Colonic mucosa (tissue), 4 donors: ENCODE measurements around the gene CRP. TPM values are rescaled to one million over a fixed set of nuclear protein-coding genes. Genes with fewer than 3 reads are reported as not detected.

Experiments used
- DNase-seq: peaks from one replicate; pipeline ENCODE4 v3.0.0-alpha.2; 2020
- H3K27ac ChIP-seq: fragments of 200-600 bp; one replicate; pipeline ENCODE4 v1.8.0; 2021
- H3K27me3 ChIP-seq: fragments of 200-600 bp; one replicate; pipeline ENCODE4 v1.8.0; 2021
- H3K36me3 ChIP-seq: fragments of 200-600 bp; one replicate; pipeline ENCODE4 v1.8.0; 2021
- H3K4me1 ChIP-seq: fragments of 200-600 bp; one replicate; pipeline ENCODE4 v1.8.0; 2021; ENCODE audit warnings: mild to moderate bottlenecking
- H3K4me3 ChIP-seq: fragments of 200-600 bp; one replicate; pipeline ENCODE4 v1.8.0; 2021
- H3K9ac ChIP-seq, 2 donors: one replicate each; pipeline ENCODE4 v1.7.0; 2013; ENCODE audit warnings: control low read depth in 2 of 2, low read depth in 2 of 2, low read length in 2 of 2
- H3K9me3 ChIP-seq: fragments of 200-600 bp; one replicate; pipeline ENCODE4 v1.8.0; 2021
- CTCF ChIP-seq: fragments of 200-600 bp; IDR thresholded peaks from one replicate; pipeline ENCODE4 v1.8.0; 2022; ENCODE audit warnings: antibody characterized with exemption, mild to moderate bottlenecking
- intact Hi-C: fragments of 100-400 bp; cut with DNase I; formaldehyde crosslinking; loops from one replicate; pipeline ENCODE4 v1.14.1; 2022
- total RNA-seq, 2 donors: library from RNA; stranded (reverse); fragmentation: NEBNext Ultra II Directional in 1 of 2; extraction: Animal tissue kit (Norgen Biotek cat#: 25700) in 1 of 2; gene quantifications; one replicate each; pipeline ENCODE4 v1.2.1, GENCODE V29; 2021
- donor health status: healthy.
- donor health status: DM: no; HTN: no; CAD: no.
- donor health status: DM: no; HTN: no; CAD: no.

CRP gene
- total RNA-seq, 2 donors from 2014 or later = 1.9 TPM; not detected in 1

DNA sequence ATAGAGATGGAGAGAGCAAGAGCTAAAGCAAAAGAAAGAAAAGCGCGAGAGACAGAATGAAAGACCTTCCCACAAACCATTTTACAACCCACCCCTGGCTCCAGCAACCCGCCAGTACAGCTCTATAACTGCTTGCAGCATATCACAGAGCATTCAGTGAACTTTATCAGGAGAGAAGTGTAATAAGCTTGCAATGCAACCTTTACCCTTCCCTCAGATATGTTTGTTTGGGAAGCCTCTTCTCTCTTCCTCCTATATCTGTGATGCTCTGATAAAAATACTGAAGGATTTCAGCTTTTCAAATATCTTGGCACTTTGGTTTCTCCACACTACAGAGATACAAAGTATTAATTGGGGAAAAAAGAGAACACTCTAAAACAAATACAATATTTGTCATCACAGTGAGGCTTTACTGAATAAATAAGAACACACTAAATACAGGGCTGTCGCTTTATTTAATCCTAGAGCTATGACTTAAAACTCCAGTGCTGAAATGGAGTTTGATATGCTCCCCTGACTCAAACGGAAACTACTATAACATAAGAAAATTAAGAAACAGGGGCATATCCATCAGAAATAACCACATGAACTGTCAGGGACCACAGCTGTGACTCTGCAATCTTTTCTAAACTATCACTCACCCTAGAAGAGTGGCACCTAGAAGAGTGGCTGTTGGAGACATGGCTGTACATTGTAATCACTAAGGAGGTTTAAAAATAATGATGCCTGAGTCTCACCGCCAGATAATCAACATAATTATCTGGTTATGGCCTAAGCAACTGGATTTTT lies 6.7 kb downstream of the CRP start:
- H3K9ac ChIP-seq = no peak overlapping the region
- no peak for DNase-seq
- no peaks in the 10 kb centered on the region for H3K4me1 ChIP-seq
- H3K27me3 ChIP-seq = no peaks in the 10 kb centered on the region
- H3K36me3 ChIP-seq = no peaks in the 10 kb centered on the region
- no peak for TF ChIP-seq CTCF
- no peaks in the 10 kb centered on the region for H3K9me3 ChIP-seq
- H3K27ac ChIP-seq = no peak overlapping the region
- intact Hi-C loops = no loop called here
- H3K4me3 ChIP-seq = no peak overlapping the region

DNA sequence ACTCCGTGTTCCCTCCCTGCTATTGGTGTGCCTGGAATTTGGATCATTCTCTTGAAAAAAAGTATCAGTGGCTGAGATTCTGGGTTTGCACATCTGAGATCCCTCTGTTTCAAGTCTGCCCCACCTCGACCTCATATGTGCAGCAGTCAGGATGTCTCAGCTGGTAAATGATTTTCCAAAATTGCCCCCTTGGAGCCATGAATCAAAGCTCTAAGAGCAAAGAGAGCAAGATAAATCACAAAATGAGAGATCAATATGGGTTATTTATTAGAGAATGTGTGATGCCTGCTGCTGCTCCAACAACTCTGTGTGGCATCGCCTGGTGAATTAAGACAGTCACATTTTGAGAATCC lies 8.5 kb downstream of the CRP start:
- no peak overlapping the region for H3K4me3 ChIP-seq
- no peak for TF ChIP-seq CTCF
- H3K36me3 ChIP-seq = no peaks in the 10 kb centered on the region
- no peak overlapping the region for H3K27ac ChIP-seq
- no peaks in the 10 kb centered on the region for H3K9me3 ChIP-seq
- H3K9ac ChIP-seq = no peak overlapping the region
- intact Hi-C loops = no loop called here
- no peak for DNase-seq
- H3K27me3 ChIP-seq = no peaks in the 10 kb centered on the region
- no peaks in the 10 kb centered on the region for H3K4me1 ChIP-seq

GRCh38 chr1:159705251-159705903 lies 9.0 kb downstream of the CRP start:
- Histone ChIP-seq H3K9ac (no peak overlapping the region), H3K9me3 (no peaks in the 10 kb centered on the region), H3K36me3 (no peaks in the 10 kb centered on the region), H3K4me1 (no peaks in the 10 kb centered on the region), H3K27ac (no peak overlapping the region), H3K27me3 (no peaks in the 10 kb centered on the region), H3K4me3 (no peak overlapping the region)
- intact Hi-C loops = no loop called here
- TF ChIP-seq CTCF = no peak
- no peak for DNase-seq

- Histone ChIP-seq H3K36me3 (no peaks in the 10 kb centered on the region), H3K9me3 (no peaks in the 10 kb centered on the region), H3K27me3 (no peaks in the 10 kb centered on the region), H3K4me3 (no peak overlapping the region), H3K4me1 (no peaks in the 10 kb centered on the region), H3K27ac (no peak overlapping the region), H3K9ac (no peak overlapping the region)
- DNase-seq = no peak
- TF ChIP-seq CTCF = no peak
- intact Hi-C loops = no loop called here
Observed at GRCh38 chr1:159704481-159704880, 9.9 kb downstream of the CRP start.

DNA sequence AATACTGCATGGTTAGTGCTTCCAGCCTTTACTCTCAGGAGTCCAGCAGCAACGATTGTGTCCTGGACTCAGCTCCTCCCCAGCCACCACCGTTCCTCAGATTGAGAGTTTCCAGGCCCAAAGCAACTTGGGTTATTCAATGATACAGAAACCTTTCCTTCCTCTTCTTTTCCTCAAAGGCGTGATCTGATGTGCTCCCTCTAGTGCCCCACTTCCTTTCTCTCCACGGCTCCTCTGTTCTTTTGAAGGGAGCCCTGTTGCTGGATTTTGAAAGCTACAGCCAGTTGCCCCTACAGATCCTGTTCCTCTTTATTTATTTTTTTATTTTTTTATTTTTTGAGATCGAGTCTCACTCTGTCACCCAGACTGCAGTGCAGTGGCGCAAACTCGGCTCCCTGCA lies 14.1 kb downstream of the CRP start:
- Histone ChIP-seq H3K36me3 (no peaks in the 10 kb centered on the region), H3K27ac (no peak overlapping the region), H3K4me3 (no peak overlapping the region), H3K27me3 (no peaks in the 10 kb centered on the region), H3K4me1 (no peaks in the 10 kb centered on the region), H3K9ac (no peak overlapping the region), H3K9me3 (no peaks in the 10 kb centered on the region)
- TF ChIP-seq CTCF = no peak
- DNase-seq = no peak
- intact Hi-C loops = no loop called here
